ENCODE results near the gene TRRAP. TPM values are rescaled to one million over a fixed set of nuclear protein-coding genes. Genes with fewer than 3 reads are reported as not detected.

The TRRAP gene
- total and polyA plus RNA-seq, 4 donors, result 4.3 to 22.7 (median 10.1) TPM

DNA sequence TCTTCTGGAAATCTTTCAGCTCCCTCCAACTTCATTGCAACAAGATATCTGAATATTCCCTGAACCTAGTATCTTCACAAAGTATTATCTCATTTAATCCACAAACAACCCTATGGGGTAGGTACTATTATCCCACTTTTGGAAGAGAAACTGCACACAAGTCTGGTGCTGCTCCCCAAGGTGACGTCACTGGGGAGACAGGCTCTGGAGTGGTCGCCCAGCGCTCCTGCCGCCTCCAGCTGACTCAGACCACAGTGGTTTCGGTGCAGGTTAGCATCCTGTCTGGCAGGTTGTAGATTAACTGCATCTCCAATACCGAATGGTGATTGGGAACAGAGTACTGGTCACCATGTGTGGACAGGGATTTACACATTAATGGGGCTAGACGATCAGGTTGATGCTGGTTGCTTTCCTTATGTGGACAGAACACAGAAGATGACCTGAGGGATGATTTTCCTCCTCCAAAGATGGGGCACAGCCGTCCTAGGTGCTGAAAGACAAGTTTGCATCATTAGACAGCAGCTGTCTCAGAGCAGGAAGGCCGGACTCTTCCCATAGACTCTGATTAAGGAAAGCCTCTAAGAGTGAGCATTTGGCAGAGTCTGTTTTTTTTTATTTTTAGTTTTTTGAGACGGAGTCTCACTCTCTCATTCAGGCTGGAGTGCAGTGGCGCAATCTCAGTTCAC lies 128.6 kb downstream of the TRRAP start (continued):
- no peak for TF ChIP-seq RXRA (IDR thresholded peaks at IDR 0.05)
- TF ChIP-seq YY1 (IDR thresholded peaks at IDR 0.05), result no peak
- TF ChIP-seq CTCF (IDR thresholded peaks at IDR 0.05; ENCODE audit: low read depth, low read length, missing input control), result no peak
- no peak for TF ChIP-seq NR2F2 (IDR thresholded peaks at IDR 0.05)

DNA sequence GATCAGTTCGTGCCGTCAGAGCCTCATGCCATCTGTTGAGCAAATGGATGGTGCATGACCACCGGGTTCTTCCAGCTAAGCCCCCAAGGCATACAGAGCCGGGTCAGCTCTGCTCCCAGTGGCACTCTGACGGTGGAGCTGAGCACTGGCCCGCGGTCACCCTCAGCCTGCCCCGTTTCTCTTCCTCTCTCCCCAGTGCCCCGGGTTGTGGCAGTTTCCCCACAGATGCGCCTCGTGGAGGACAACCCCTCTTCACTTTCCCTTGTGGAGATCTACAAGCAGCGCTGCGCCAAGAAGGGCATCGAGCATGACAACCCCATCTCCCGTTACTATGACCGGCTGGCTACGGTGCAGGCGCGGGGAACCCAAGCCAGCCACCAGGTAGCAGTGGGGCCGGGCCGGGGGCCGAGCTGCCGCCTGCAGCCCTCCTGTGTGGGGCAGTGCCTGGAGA lies 129.9 kb downstream of the TRRAP start:
- Histone ChIP-seq H3K4me3 (ENCODE audit: low read depth in 1 of 3, low read length in 3 of 3) (no peak overlapping the region), H3K9ac (ENCODE audit: low read depth in 1 of 2, low read length in 2 of 2) (no peak overlapping the region), H3K27me3 (ENCODE audit: control insufficient read depth in 4 of 4, insufficient read depth in 4 of 4, low read length in 3 of 4) (no peaks in the 10 kb centered on the region), H3K9me3 (ENCODE audit: control insufficient read depth in 4 of 4, low read length in 3 of 4) (no peaks in the 10 kb centered on the region), H3K27ac (ENCODE audit: low read depth in 1 of 2, low read length in 2 of 2) (no peak overlapping the region), H3K4me1 (ENCODE audit: control insufficient read depth in 4 of 4, insufficient read depth in 4 of 4, low read length in 3 of 4) (no peaks in the 10 kb centered on the region), H3K36me3 (ENCODE audit: control insufficient read depth in 4 of 4, insufficient read depth in 3 of 4, low read depth in 1 of 4, low read length in 3 of 4) (peaks cover 22 to 86% (median 56%) of the 10 kb centered on the region in 4 donors)
- no peak for TF ChIP-seq HNF4A (conservative IDR thresholded peaks at IDR 0.05)
- TF ChIP-seq NR2F2 (IDR thresholded peaks at IDR 0.05), result no peak
- TF ChIP-seq HNF4G (IDR thresholded peaks at IDR 0.05), result no peak
- TF ChIP-seq, protein P1, sequence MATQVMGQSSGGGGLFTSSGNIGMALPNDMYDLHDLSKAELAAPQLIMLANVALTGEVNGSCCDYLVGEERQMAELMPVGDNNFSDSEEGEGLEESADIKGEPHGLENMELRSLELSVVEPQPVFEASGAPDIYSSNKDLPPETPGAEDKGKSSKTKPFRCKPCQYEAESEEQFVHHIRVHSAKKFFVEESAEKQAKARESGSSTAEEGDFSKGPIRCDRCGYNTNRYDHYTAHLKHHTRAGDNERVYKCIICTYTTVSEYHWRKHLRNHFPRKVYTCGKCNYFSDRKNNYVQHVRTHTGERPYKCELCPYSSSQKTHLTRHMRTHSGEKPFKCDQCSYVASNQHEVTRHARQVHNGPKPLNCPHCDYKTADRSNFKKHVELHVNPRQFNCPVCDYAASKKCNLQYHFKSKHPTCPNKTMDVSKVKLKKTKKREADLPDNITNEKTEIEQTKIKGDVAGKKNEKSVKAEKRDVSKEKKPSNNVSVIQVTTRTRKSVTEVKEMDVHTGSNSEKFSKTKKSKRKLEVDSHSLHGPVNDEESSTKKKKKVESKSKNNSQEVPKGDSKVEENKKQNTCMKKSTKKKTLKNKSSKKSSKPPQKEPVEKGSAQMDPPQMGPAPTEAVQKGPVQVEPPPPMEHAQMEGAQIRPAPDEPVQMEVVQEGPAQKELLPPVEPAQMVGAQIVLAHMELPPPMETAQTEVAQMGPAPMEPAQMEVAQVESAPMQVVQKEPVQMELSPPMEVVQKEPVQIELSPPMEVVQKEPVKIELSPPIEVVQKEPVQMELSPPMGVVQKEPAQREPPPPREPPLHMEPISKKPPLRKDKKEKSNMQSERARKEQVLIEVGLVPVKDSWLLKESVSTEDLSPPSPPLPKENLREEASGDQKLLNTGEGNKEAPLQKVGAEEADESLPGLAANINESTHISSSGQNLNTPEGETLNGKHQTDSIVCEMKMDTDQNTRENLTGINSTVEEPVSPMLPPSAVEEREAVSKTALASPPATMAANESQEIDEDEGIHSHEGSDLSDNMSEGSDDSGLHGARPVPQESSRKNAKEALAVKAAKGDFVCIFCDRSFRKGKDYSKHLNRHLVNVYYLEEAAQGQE (IDR thresholded peaks at IDR 0.05), result no peak
- no peak for TF ChIP-seq RAD21 (IDR thresholded peaks at IDR 0.05)
- no peak for TF ChIP-seq EGR1 (IDR thresholded peaks at IDR 0.05; ENCODE audit: low read depth in 2 of 2)
- no peak for TF ChIP-seq FOXA1 (IDR thresholded peaks at IDR 0.05)
- TF ChIP-seq JUND (IDR thresholded peaks at IDR 0.05), result no peak
- no peak for TF ChIP-seq CTCF (IDR thresholded peaks at IDR 0.05; ENCODE audit: low read depth, low read length, missing input control)
- TF ChIP-seq ZBTB33 (IDR thresholded peaks at IDR 0.05), result no peak
- no peak for TF ChIP-seq ATF3 (IDR thresholded peaks at IDR 0.05)
- TF ChIP-seq TAF1 (conservative IDR thresholded peaks at IDR 0.05), result no peak
- no peak for DNase-seq (ENCODE audit: low spot score)
- WGBS, result 97% methylated on average over 23 of the region's 23 CpGs
